ENCODE data around the gene SUPT4H1. TPM values are rescaled to one million over a fixed set of nuclear protein-coding genes. Genes with fewer than 3 reads are reported as not detected.

SUPT4H1 gene
- total RNA-seq, 4 donors from 2014 or later: 34.5 to 38.0 (median 35.2) TPM

- peak overlapping the region in 2 of 4 donors; percentile 15 to 24 for H3K4me3 ChIP-seq
- TF ChIP-seq POLR2A (IDR thresholded peaks at IDR 0.05) (no peak), CTCF (IDR thresholded peaks at IDR 0.05) (no peak), EP300 (IDR thresholded peaks at IDR 0.05) (no peak)
- peaks cover 0 to 23% (median 0%) of the 10 kb centered on the region in 3 donors for H3K36me3 ChIP-seq
- DNase-seq (ENCODE audit: low spot score in 2 of 2): no peak
- no peaks in the 10 kb centered on the region for H3K27me3 ChIP-seq
- 84 to 85% methylated on average over 4 to 6 of the region's 6 CpGs for WGBS, 2 donors
- H3K27ac ChIP-seq: peak overlapping the region in 3 of 4 donors; percentile 76 to 89 (median 78)
- peaks cover 0 to 36% (median 22%) of the 10 kb centered on the region in 4 donors for H3K4me1 ChIP-seq
- no peaks in the 10 kb centered on the region for H3K9me3 ChIP-seq
Measured at GRCh38 chr17:58339755-58340404, 12.1 kb downstream of the SUPT4H1 start.

- Histone ChIP-seq H3K9me3 (no peaks in the 10 kb centered on the region), H3K4me3 (peak overlapping the region in 2 of 4 donors; percentile 15 to 24), H3K4me1 (peaks cover 0 to 42% (median 20%) of the 10 kb centered on the region in 4 donors), H3K27ac (peak overlapping the region in 3 of 4 donors; percentile 76 to 89 (median 78)), H3K27me3 (no peaks in the 10 kb centered on the region), H3K36me3 (peaks cover 0 to 15% (median 0%) of the 10 kb centered on the region in 3 donors)
- WGBS, 2 donors: 45 to 50% methylated on average over 10 of the region's 10 CpGs
- TF ChIP-seq EP300 (IDR thresholded peaks at IDR 0.05) (no peak), POLR2A (IDR thresholded peaks at IDR 0.05) (peak in 1 of 2 donors; percentile 17), CTCF (IDR thresholded peaks at IDR 0.05) (no peak)
- DNase-seq (ENCODE audit: low spot score in 2 of 2): no peak
Measured at GRCh38 chr17:58338841-58339754, 12.9 kb downstream of the SUPT4H1 start.

GRCh38 chr17:58338454-58338840 is 13.6 kb downstream of the SUPT4H1 start:
- H3K27me3 ChIP-seq: peaks cover 0 to 4% of the 10 kb centered on the region in 2 donors
- no peaks in the 10 kb centered on the region for H3K9me3 ChIP-seq
- DNase-seq (ENCODE audit: low spot score in 2 of 2): no peak
- no peak overlapping the region for H3K4me3 ChIP-seq
- 76% methylated on average over 3 of the region's 3 CpGs for WGBS, 2 donors
- TF ChIP-seq CTCF (IDR thresholded peaks at IDR 0.05) (no peak), EP300 (IDR thresholded peaks at IDR 0.05) (no peak), POLR2A (IDR thresholded peaks at IDR 0.05) (no peak)
- H3K4me1 ChIP-seq: peaks cover 0 to 39% (median 17%) of the 10 kb centered on the region in 4 donors
- peaks cover 0 to 8% (median 0%) of the 10 kb centered on the region in 3 donors for H3K36me3 ChIP-seq
- H3K27ac ChIP-seq: peak overlapping the region in 3 of 4 donors; percentile 76 to 89 (median 78)

DNA sequence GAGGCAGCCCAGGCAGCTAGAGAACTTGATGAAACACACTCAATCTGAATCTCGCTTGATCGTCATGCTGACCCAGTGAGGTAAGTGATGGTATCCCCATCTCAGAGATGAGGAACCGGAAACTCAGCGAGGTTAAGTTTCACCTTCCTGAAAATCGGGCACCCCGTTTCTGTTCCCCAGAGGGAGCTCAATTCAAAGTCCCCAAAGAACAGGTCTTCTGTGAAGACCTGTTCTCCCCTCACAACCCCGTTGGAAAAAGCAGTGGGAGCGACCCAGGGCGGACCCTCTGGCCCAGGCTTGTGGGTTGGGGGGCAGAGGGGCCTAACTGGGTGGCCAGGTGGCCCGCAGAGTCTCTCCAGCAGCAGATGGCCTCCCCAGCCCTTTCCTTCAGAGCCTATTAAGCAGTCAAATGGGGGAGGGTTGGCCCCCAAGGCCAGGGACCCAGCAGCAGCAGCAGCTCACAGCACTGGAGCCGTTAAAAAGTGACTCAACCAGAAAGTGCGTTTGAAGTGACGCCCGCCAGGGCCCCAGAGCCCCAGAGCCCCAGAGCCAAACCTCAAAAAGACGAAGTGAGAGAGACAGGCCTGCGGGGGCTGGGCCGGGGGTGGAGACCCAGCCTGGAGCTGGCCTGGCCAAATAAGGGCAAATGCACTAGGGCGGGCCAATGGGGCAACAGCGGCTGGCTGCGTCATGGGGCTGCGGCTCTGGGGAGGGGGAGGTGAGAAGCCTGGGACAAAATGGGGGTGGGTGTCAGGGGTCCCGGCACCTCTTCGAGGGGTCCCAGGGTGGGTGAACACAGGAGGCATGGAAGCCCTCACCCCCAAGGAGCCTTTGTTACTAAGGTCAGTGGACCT is 14.2 kb downstream of the SUPT4H1 start:
- H3K4me3 ChIP-seq: peak overlapping the region in 2 of 4 donors; percentile 22 to 35
- H3K27ac ChIP-seq: peak overlapping the region; percentile 12 to 89 (median 78)

More for the DNA sequence above, 14.2 kb downstream of the SUPT4H1 start:
- H3K36me3 ChIP-seq: peaks cover 0 to 2% (median 0%) of the 10 kb centered on the region in 3 donors
- no peaks in the 10 kb centered on the region for H3K9me3 ChIP-seq
- peaks cover 0 to 38% (median 17%) of the 10 kb centered on the region in 4 donors for H3K4me1 ChIP-seq
- DNase-seq (ENCODE audit: low spot score in 2 of 2): peak; percentile 38 to 47
- H3K27me3 ChIP-seq: peaks cover 0 to 5% of the 10 kb centered on the region in 2 donors
- WGBS, 2 donors: 28 to 36% methylated on average over 22 to 23 of the region's 23 CpGs
- TF ChIP-seq CTCF (IDR thresholded peaks at IDR 0.05) (peak in 1 of 5 experiments; percentile 13), EP300 (IDR thresholded peaks at IDR 0.05) (peak in 1 of 2 donors; percentile 57), POLR2A (IDR thresholded peaks at IDR 0.05) (peak in 1 of 2 donors; percentile 41)
